Transverse colon (tissue), 4 donors: ENCODE results near the gene CAMKV.

Source experiments
- CTCF ChIP-seq, 5 experiments: fragments of 200-600 bp in 3 of 5; fragments of 450-650 bp in 2 of 5; sonication (generic) in 3 of 5; IDR thresholded peaks; 1 replicate in 2 of 5; 2 replicates in 3 of 5; pipeline ENCODE4 v1.5.1; 2016 to 2017; ENCODE audit warnings: antibody characterized with exemption in 5 of 5, inconsistent platforms in 3 of 5, mild to moderate bottlenecking in 2 of 5, moderate library complexity in 1 of 5
- EP300 ChIP-seq: sonication (generic); formaldehyde crosslinking; IDR thresholded peaks from one replicate; pipeline ENCODE4 v1.6.1; 2017; ENCODE audit warnings: antibody characterized with exemption, low read depth
- POLR2A ChIP-seq: fragments of 450-650 bp; IDR thresholded peaks from one replicate; pipeline ENCODE4 v1.6.1; 2016; ENCODE audit warnings: antibody characterized with exemption, mild to moderate bottlenecking, moderate library complexity
- POLR2AphosphoS5 ChIP-seq, 3 donors: sonication (generic); formaldehyde crosslinking; IDR thresholded peaks; one replicate each; pipeline ENCODE4 v1.6.1; 2016; ENCODE audit warnings: antibody characterized with exemption in 3 of 3

- TF ChIP-seq CTCF (IDR thresholded peaks at IDR 0.05) (no peak), EP300 (no peak), POLR2A (peak; percentile 51), POLR2AphosphoS5 (IDR thresholded peaks at IDR 0.05) (peak; percentile 23 to 73 (median 55))
These were observed 13.3 kb downstream of the CAMKV start, which contains the start of gene TRAIP for GRCh38 chr3:49856181-49857005.
